Stimulated activated memory B cell treated with anti-CD40 and anti-IgM and Interleukin-4, amounts not matched to agents 10 μg/mL and 1 μg/mL and 100 μg/mL, for 72 hours (primary cell): Measurements from ENCODE around the gene CCDC83.
"Not testable (repeated sequence)": the region's sequence is repeated elsewhere in the genome, so short reads cannot be mapped to it uniquely, and the experiment has no call there.

Source experiments
- ATAC-seq: fragments of 150-1000 bp; cut with Tn5 transposase; 2 replicates; pipeline ENCODE4 v1.10.0; 2021
- H3K27ac Mint-ChIP-seq: one replicate; pipeline ENCODE4 v1.8.0; 2022; ENCODE audit warnings: mild to moderate bottlenecking, mixed read lengths
- H3K27me3 Mint-ChIP-seq: one replicate; pipeline ENCODE4 v1.8.0; 2022; ENCODE audit warnings: mixed read lengths
- H3K36me3 Mint-ChIP-seq: one replicate; pipeline ENCODE4 v1.8.0; 2022; ENCODE audit warnings: mixed read lengths
- H3K4me1 Mint-ChIP-seq: one replicate; pipeline ENCODE4 v1.8.0; 2022; ENCODE audit warnings: mixed read lengths
- H3K4me3 Mint-ChIP-seq: one replicate; pipeline ENCODE4 v1.8.0; 2022; ENCODE audit warnings: mild to moderate bottlenecking, moderate library complexity, mixed read lengths
- H3K9me3 Mint-ChIP-seq: one replicate; pipeline ENCODE4 v1.8.0; 2022; ENCODE audit warnings: mixed read lengths

The CCDC83 gene

DNA sequence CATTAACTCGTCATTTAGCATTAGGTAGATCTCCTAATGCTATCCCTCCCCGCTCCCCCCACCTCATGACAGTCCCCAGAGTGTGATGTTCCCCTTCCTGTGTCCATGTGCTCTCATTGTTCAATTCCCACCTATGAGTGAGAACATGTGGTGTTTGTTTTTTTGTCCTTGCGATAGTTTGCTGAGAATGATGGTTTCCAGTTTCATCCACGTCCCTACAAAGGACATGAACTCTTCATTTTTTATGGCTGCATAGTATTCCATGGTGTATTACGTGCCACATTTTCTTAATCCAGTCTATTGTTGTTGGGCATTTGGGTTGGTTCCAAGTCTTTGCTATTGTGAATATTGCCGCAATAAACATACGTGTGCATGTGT lies 96.9 kb downstream of the CCDC83 start:
- Mint-ChIP-seq H3K9me3 (peaks cover 16% of the 10 kb centered on the region), H3K36me3 (peaks cover 41% of the 10 kb centered on the region)
- not testable (repeated sequence) for H3K4me1 Mint-ChIP-seq, ATAC-seq, H3K4me3 Mint-ChIP-seq, H3K27me3 Mint-ChIP-seq, H3K27ac Mint-ChIP-seq

DNA sequence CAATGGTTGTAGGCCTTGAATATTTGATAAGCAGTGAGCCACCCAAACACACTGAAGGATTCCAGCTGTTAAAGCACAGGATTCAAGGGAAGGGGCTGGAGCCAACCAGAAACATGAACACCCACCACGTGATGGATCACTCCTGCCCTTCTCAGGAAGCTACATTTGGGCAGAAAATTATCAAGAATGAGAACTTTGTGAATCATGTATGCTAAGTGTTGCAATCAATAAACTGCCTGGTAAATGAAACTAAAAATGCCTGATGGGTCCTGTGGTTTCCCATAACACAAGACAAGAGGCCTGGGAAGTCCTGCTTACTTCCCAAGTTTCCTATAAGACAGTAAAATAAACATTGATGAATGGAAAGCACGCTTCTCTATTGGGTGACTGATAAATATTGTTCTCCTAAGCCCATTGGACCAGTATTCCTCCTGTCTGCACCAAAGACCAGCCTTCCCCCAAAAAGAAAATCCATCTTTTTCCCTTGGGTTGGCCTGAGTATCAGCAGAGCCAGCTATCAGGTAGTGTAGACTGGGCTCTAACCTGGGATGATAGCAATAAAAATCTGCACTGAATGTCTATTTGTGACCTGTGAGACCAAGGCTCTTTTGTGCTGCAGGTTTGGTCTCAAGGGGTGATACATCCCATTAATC lies 98.4 kb downstream of the CCDC83 start:
- Mint-ChIP-seq H3K9me3 (peaks cover 16% of the 10 kb centered on the region), H3K27me3 (no peaks in the 10 kb centered on the region), H3K36me3 (peaks cover 53% of the 10 kb centered on the region), H3K4me1 (no peaks in the 10 kb centered on the region), H3K4me3 (no peak overlapping the region), H3K27ac (no peak overlapping the region)
- ATAC-seq: no peak

DNA sequence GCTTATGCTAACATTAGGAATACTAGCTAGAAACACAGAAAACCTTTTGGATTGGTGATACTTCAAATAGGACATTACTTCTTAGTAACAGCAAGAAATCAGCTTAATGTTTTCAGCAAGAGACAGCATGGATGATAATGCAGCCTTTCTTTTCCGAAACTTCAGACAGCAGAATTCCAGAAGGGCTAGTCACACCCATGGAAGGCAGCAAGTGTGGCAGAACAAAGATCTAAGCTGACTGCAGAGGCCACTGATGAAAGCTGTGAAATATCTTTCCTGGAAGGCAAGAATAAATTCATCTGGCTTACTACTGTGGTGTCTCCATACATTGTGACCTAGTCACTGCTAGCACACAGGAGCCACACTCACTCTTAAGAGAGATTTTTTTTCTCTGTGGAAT lies 100.3 kb downstream of the CCDC83 start:
- no peak overlapping the region for H3K4me3 Mint-ChIP-seq
- H3K27me3 Mint-ChIP-seq: no peaks in the 10 kb centered on the region
- H3K9me3 Mint-ChIP-seq: peaks cover 16% of the 10 kb centered on the region
- H3K4me1 Mint-ChIP-seq: peaks cover 3% of the 10 kb centered on the region
- no peak for ATAC-seq
- H3K27ac Mint-ChIP-seq: no peak overlapping the region
- H3K36me3 Mint-ChIP-seq: peaks cover 73% of the 10 kb centered on the region

DNA sequence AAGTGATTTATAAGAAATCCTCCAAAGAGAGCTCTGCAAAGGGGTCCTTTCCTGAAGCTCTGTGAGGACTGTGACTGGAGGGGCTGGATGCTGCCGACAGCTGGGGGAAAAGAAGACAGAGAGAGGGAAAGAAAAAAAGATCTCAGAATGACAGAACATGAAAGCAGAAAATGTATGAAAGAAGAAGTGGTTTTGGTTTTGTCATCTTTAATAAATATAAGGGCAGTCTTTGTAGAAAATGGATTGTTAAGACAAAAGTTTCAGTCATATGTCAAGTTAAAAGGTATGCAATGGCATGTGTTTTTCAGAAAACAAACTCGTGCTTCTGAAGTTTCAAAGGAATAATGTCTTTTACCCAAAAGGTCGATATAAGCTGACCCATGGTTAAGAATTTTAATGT lies 105.5 kb downstream of the CCDC83 start:
- peaks cover 11% of the 10 kb centered on the region for H3K4me1 Mint-ChIP-seq
- peaks cover 89% of the 10 kb centered on the region for H3K36me3 Mint-ChIP-seq
- H3K27me3 Mint-ChIP-seq: no peaks in the 10 kb centered on the region
- H3K27ac Mint-ChIP-seq: peak overlapping the region; percentile 72
- no peaks in the 10 kb centered on the region for H3K9me3 Mint-ChIP-seq
- ATAC-seq: no peak
- peak overlapping the region; percentile 2 for H3K4me3 Mint-ChIP-seq

DNA sequence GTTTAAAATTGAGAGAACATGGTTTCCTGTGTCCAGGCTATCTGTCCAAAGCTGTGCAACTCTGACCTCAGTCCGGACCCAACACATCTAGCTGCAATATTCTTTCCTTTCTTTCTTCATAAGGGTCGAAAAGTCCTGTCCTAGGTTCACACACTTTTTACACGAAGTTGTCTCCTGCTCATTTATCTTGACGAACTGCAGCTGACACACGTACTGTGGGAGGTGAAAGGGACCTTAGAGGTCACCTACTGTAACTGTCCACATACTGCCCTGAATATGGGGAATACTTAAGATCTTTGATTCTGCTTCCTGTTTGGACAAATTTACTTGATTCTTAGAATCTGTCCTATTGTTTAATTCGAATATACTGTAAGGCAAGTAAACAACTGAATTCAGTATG lies 105.9 kb downstream of the CCDC83 start:
- Mint-ChIP-seq H3K27me3 (no peaks in the 10 kb centered on the region), H3K27ac (peak overlapping the region; percentile 72), H3K9me3 (no peaks in the 10 kb centered on the region), H3K36me3 (peaks cover 88% of the 10 kb centered on the region), H3K4me3 (no peak overlapping the region), H3K4me1 (peaks cover 11% of the 10 kb centered on the region)
- no peak for ATAC-seq

DNA sequence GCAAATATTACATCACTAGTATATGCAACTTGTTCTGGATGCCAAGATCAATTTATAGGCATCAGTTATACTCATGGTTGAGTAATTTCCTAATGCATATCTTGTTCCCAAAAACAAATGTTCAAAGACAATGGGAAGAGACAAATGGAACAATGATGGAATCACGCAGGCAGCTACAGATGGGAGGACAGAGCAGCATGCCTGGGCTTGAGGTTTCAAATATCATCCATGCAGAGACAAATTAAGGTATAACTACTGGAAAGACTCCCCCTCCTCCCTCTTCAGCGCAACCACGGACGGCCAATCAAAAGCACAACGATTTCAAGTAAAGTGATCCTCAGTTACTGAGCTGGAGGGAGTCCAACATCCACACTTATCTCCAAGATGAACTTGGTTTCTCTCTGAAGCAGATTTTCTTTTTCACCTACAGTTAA lies 106.8 kb downstream of the CCDC83 start:
- Mint-ChIP-seq H3K4me3 (no peak overlapping the region), H3K4me1 (peaks cover 11% of the 10 kb centered on the region), H3K27me3 (no peaks in the 10 kb centered on the region), H3K36me3 (peaks cover 85% of the 10 kb centered on the region), H3K9me3 (no peaks in the 10 kb centered on the region), H3K27ac (no peak overlapping the region)
- ATAC-seq: no peak

DNA sequence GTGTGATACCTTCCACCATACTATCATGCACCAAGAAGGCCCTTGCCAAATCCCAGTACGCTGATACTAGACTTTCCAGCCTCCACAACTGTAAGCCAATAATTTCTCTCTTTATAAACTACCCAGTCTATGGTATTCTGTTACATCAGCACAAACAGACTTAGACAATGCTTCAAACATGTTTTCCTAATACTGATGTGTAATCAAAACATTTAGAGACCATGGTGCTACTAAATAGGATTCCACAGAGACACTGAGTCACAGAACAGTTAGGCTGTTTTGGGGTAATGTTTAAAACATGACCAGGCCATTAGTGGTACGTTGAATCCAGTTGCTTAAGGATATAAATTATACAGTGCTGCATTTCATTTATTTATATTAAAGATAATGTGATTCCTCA lies 110.0 kb downstream of the CCDC83 start:
- no peaks in the 10 kb centered on the region for H3K9me3 Mint-ChIP-seq
- peaks cover 81% of the 10 kb centered on the region for H3K36me3 Mint-ChIP-seq
- H3K27me3 Mint-ChIP-seq: no peaks in the 10 kb centered on the region
- peaks cover 11% of the 10 kb centered on the region for H3K4me1 Mint-ChIP-seq
- H3K4me3 Mint-ChIP-seq: no peak overlapping the region
- no peak overlapping the region for H3K27ac Mint-ChIP-seq
- ATAC-seq: no peak

DNA sequence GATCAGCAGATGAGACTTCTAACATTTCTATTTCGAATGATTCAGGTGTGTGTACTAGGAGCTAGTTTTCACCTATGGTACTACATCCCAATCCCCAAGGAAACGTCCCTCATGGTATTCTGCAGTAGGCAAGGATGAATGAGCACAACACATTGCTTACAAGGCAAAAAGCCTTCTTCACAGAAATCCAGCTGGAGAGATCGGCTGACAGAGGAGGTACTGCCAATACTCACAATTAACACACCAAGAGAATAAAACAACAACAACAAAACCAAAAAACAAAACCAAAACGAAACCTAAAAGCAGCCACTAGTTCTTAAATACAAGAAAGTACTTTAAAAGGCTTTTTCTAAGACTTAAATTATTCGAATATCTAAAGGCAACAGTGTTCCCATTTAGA lies 112.3 kb downstream of the CCDC83 start:
- no peak overlapping the region for H3K27ac Mint-ChIP-seq
- H3K27me3 Mint-ChIP-seq: no peaks in the 10 kb centered on the region
- H3K36me3 Mint-ChIP-seq: peaks cover 81% of the 10 kb centered on the region
- H3K9me3 Mint-ChIP-seq: no peaks in the 10 kb centered on the region
- ATAC-seq: no peak
- no peak overlapping the region for H3K4me3 Mint-ChIP-seq
- H3K4me1 Mint-ChIP-seq: no peaks in the 10 kb centered on the region
